Measurements from ENCODE around the gene PPIF.

PPIF gene

DNA sequence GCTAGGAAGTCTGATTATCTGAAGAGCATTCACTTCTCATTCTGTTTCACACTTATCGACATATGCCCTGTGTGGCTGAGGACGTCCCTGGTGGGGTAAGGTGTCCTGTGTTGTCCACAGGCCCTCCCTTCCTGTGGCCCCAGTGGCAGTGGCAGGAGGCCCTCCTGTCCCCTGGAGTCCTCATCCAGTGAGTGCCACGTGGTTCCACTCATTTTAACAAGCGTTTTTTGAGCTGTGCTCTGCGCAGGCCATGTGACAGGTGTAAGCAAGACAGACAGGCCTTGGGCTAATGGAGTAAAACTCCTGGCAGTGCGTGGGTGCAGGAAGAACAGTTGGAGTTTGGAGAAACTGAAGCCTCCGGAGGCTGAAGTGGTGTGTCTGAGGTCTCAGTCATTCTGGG is 39.3 kb upstream of the PPIF start:
- no peak for TF ChIP-seq TCF7L2 (IDR thresholded peaks at IDR 0.05; ENCODE audit: borderline replicate concordance, low read depth, low read length)
- TF ChIP-seq ZNF677 (tag by site-specific recombination; IDR thresholded peaks at IDR 0.05), result no peak
- TF ChIP-seq, protein P1, sequence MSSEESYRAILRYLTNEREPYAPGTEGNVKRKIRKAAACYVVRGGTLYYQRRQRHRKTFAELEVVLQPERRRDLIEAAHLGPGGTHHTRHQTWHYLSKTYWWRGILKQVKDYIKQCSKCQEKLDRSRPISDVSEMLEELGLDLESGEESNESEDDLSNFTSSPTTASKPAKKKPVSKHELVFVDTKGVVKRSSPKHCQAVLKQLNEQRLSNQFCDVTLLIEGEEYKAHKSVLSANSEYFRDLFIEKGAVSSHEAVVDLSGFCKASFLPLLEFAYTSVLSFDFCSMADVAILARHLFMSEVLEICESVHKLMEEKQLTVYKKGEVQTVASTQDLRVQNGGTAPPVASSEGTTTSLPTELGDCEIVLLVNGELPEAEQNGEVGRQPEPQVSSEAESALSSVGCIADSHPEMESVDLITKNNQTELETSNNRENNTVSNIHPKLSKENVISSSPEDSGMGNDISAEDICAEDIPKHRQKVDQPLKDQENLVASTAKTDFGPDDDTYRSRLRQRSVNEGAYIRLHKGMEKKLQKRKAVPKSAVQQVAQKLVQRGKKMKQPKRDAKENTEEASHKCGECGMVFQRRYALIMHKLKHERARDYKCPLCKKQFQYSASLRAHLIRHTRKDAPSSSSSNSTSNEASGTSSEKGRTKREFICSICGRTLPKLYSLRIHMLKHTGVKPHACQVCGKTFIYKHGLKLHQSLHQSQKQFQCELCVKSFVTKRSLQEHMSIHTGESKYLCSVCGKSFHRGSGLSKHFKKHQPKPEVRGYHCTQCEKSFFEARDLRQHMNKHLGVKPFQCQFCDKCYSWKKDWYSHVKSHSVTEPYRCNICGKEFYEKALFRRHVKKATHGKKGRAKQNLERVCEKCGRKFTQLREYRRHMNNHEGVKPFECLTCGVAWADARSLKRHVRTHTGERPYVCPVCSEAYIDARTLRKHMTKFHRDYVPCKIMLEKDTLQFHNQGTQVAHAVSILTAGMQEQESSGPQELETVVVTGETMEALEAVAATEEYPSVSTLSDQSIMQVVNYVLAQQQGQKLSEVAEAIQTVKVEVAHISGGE (tag by site-specific recombination; conservative IDR thresholded peaks at IDR 0.05; ENCODE audit: low read depth), result no peak
- TF ChIP-seq, protein P2, sequence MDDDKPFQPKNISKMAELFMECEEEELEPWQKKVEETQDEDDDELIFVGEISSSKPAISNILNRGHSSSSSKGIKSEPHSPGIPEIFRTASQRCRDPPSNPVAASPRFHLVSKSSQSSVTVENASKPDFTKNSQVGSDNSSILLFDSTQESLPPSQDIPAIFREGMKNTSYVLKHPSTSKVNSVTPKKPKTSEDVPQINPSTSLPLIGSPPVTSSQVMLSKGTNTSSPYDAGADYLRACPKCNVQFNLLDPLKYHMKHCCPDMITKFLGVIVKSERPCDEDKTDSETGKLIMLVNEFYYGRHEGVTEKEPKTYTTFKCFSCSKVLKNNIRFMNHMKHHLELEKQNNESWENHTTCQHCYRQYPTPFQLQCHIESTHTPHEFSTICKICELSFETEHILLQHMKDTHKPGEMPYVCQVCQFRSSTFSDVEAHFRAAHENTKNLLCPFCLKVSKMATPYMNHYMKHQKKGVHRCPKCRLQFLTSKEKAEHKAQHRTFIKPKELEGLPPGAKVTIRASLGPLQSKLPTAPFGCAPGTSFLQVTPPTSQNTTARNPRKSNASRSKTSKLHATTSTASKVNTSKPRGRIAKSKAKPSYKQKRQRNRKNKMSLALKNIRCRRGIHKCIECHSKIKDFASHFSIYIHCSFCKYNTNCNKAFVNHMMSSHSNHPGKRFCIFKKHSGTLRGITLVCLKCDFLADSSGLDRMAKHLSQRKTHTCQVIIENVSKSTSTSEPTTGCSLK (tag by site-specific recombination; IDR thresholded peaks at IDR 0.05), result no peak
- H3K4me1 ChIP-seq (ENCODE audit: control insufficient read depth, insufficient read depth, low read length), result no peaks in the 10 kb centered on the region
- ChIA-PET CTCF (no interaction called here), POLR2A (no interaction called here)
- H3K4me3 ChIP-seq (ENCODE audit: low read depth, low read length), result no peak overlapping the region
- H3K27ac ChIP-seq (ENCODE audit: extremely low read depth, low read depth, low read length), result no peak overlapping the region
- H3K36me3 ChIP-seq (ENCODE audit: control insufficient read depth in 2 of 2, insufficient read depth in 1 of 2, low read length in 2 of 2), result peaks cover 0 to 69% of the 10 kb centered on the region in 2 experiments; a peak in 2 of 3 replicates
- H3K9me3 ChIP-seq (ENCODE audit: control insufficient read depth, insufficient read depth, low read depth, low read length), result no peaks in the 10 kb centered on the region

DNA sequence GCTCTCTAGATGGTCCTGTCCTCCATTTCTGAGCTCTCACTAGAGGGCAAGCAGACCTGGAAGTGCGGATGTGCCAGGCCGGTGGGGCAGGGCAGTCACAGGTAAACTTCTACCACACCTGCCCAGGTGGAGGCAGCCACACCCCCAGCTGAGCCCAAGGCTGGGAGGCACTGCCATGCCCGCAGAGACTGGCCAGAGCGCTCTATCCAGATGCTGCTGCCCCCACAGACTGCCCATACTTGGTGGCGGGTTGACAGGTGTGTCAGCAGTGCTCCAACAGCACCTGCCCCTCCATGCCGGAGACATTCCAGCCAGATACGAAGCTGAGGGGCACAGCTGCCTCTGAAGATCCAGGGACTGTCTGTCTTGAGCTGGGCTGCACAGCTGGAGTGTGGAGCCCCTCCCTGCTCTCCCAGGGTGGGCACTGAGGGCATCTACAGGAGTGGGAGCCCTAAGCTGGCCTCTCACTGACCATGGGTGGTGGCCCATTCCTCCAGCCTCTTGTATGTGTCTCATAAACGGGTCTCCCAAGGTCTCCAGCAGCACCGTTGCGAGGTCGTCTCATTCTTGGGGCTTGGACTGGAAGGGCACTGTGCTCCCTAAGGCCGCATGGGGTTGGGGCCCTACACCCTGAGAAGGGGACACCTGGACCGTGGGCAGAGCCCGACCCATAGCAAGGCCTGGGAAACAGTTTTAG is 38.2 kb upstream of the PPIF start:
- Histone ChIP-seq H3K4me3 (ENCODE audit: low read depth, low read length) (no peak overlapping the region), H3K9me3 (ENCODE audit: control insufficient read depth, insufficient read depth, low read depth, low read length) (no peaks in the 10 kb centered on the region), H3K36me3 (ENCODE audit: control insufficient read depth in 2 of 2, insufficient read depth in 1 of 2, low read length in 2 of 2) (peaks cover 0 to 64% of the 10 kb centered on the region in 2 experiments; a peak in 2 of 3 replicates), H3K27ac (ENCODE audit: extremely low read depth, low read depth, low read length) (no peak overlapping the region), H3K4me1 (ENCODE audit: control insufficient read depth, insufficient read depth, low read length) (no peaks in the 10 kb centered on the region)
- ChIA-PET POLR2A (no interaction called here), CTCF (no interaction called here)
- no peak for TF ChIP-seq ZNF24 (tag by site-specific recombination; IDR thresholded peaks at IDR 0.05)
- no peak for TF ChIP-seq ZNF155 (tag by site-specific recombination; IDR thresholded peaks at IDR 0.05)
- no peak for TF ChIP-seq GLIS2 (tag by site-specific recombination; IDR thresholded peaks at IDR 0.05)
- no peak for TF ChIP-seq PRDM1 (tag by site-specific recombination; IDR thresholded peaks at IDR 0.05)
- no peak for TF ChIP-seq ZNF571 (tag by site-specific recombination; IDR thresholded peaks at IDR 0.05)
- TF ChIP-seq ZNF776 (tag by site-specific recombination; IDR thresholded peaks at IDR 0.05; ENCODE audit: borderline replicate concordance), result no peak
- TF ChIP-seq ZNF621 (tag by site-specific recombination; IDR thresholded peaks at IDR 0.05), result no peak
- TF ChIP-seq ZNF544 (tag by site-specific recombination; IDR thresholded peaks at IDR 0.05), result no peak
- TF ChIP-seq ZNF548 (tag by site-specific recombination; IDR thresholded peaks at IDR 0.05), result no peak
- no peak for TF ChIP-seq ZNF221 (tag by site-specific recombination; IDR thresholded peaks at IDR 0.05; ENCODE audit: borderline replicate concordance)
- TF ChIP-seq ZNF121 (tag by site-specific recombination; IDR thresholded peaks at IDR 0.05), result no peak
- TF ChIP-seq, protein P3, sequence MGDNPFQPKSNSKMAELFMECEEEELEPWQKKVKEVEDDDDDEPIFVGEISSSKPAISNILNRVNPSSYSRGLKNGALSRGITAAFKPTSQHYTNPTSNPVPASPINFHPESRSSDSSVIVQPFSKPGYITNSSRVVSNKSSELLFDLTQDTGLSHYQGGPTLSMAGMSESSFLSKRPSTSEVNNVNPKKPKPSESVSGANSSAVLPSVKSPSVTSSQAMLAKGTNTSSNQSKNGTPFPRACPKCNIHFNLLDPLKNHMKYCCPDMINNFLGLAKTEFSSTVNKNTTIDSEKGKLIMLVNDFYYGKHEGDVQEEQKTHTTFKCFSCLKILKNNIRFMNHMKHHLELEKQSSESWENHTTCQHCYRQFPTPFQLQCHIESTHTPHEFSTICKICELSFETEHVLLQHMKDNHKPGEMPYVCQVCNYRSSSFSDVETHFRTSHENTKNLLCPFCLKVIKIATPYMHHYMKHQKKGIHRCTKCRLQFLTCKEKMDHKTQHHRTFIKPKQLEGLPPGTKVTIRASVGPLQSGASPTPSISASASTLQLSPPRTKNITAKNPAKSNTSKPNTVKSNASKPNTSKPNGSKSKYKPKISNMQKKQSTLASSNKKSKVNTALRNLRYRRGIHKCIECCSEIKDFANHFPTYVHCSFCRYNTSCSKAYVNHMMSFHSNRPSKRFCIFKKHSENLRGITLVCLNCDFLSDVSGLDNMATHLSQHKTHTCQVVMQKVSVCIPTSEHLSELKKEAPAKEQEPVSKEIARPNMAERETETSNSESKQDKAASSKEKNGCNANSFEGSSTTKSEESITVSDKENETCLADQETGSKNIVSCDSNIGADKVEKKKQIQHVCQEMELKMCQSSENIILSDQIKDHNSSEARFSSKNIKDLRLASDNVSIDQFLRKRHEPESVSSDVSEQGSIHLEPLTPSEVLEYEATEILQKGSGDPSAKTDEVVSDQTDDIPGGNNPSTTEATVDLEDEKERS (tag by site-specific recombination; IDR thresholded peaks at IDR 0.05), result no peak
- TF ChIP-seq ZNF214 (tag by site-specific recombination; IDR thresholded peaks at IDR 0.05; ENCODE audit: borderline replicate concordance), result no peak
- no peak for TF ChIP-seq SCRT2 (tag by site-specific recombination; IDR thresholded peaks at IDR 0.05)
